SK-N-SH treated with all-trans-retinoic acid at 6 μM for 48 hours (cell line): ENCODE data around the gene TBCEL.

ENCODE experiments used
- ATAC-seq: fragments of 200-7000 bp; cut with Tn5 transposase; 3 replicates; pipeline ENCODE4 v1.9.1; 2020; ENCODE audit warnings: mild to moderate bottlenecking, moderate library complexity
- ARNTL ChIP-seq: fragments of 450-650 bp; formaldehyde crosslinking; IDR thresholded peaks from 2 replicates; pipeline ENCODE4 v1.5.0; 2020; ENCODE audit warnings: low read depth, mild to moderate bottlenecking, moderate library complexity, borderline replicate concordance
- BACH2 ChIP-seq: fragments of 250-450 bp; sonication (Bioruptor Pico); IDR thresholded peaks from 2 replicates; pipeline ENCODE4 v1.9.0; 2021; ENCODE audit warnings: mild to moderate bottlenecking, borderline replicate concordance
- CSDC2 ChIP-seq: fragments of 250-450 bp; sonication (Bioruptor Pico); IDR thresholded peaks from 2 replicates; pipeline ENCODE4 v1.5.0; 2020; ENCODE audit warnings: mild to moderate bottlenecking, moderate library complexity
- ESRRG ChIP-seq: fragments of 250-450 bp; sonication (Bioruptor Pico); IDR thresholded peaks from 2 replicates; pipeline ENCODE4 v1.6.1; 2021; ENCODE audit warnings: mild to moderate bottlenecking
- GLIS3 ChIP-seq: fragments of 250-450 bp; sonication (Bioruptor Pico); IDR thresholded peaks from 2 replicates; pipeline ENCODE4 v1.5.0; 2020; ENCODE audit warnings: mild to moderate bottlenecking, moderate library complexity
- ISL1 ChIP-seq: fragments of 250-450 bp; sonication (Bioruptor Pico); IDR thresholded peaks from 2 replicates; pipeline ENCODE4 v2.1.2; 2022; ENCODE audit warnings: mild to moderate bottlenecking, moderate library complexity
- PPARA ChIP-seq: fragments of 250-450 bp; sonication (Bioruptor Pico); IDR thresholded peaks from 2 replicates; pipeline ENCODE4 v1.5.0; 2020; ENCODE audit warnings: mild to moderate bottlenecking, borderline replicate concordance
- RARB ChIP-seq: fragments of 250-450 bp; sonication (Bioruptor Pico); IDR thresholded peaks from 2 replicates; pipeline ENCODE4 v1.8.0; 2021; ENCODE audit warnings: mild to moderate bottlenecking, moderate library complexity
- SNAI2 ChIP-seq: fragments of 250-450 bp; sonication (Bioruptor Pico); IDR thresholded peaks from 2 replicates; pipeline ENCODE4 v1.5.0; 2020; ENCODE audit warnings: mild to moderate bottlenecking, moderate library complexity
- TCF4 ChIP-seq: fragments of 250-450 bp; sonication (Bioruptor Pico); IDR thresholded peaks from 2 replicates; pipeline ENCODE4 v1.8.0; 2021; ENCODE audit warnings: mild to moderate bottlenecking, moderate library complexity, borderline replicate concordance
- TOX ChIP-seq: fragments of 250-450 bp; sonication (Bioruptor Pico); IDR thresholded peaks from 2 replicates; pipeline ENCODE4 v1.8.0; 2021; ENCODE audit warnings: mild to moderate bottlenecking, moderate library complexity, borderline replicate concordance
- ZC3H10 ChIP-seq: fragments of 250-450 bp; sonication (Bioruptor Pico); IDR thresholded peaks from 2 replicates; pipeline ENCODE4 v1.5.1; 2021; ENCODE audit warnings: mild to moderate bottlenecking, moderate library complexity
- ZFP3 ChIP-seq: fragments of 250-450 bp; sonication (Bioruptor Pico); IDR thresholded peaks from 2 replicates; pipeline ENCODE4 v1.5.0; 2020; ENCODE audit warnings: mild to moderate bottlenecking, moderate library complexity
- ZFP30 ChIP-seq: fragments of 450-650 bp; formaldehyde crosslinking; IDR thresholded peaks from 2 replicates; pipeline ENCODE4 v1.5.0; 2022; ENCODE audit warnings: mild to moderate bottlenecking, moderate library complexity
- ZNF565 ChIP-seq: fragments of 450-650 bp; formaldehyde crosslinking; conservative IDR thresholded peaks from 2 replicates; pipeline ENCODE4 v1.5.0; 2020; ENCODE audit warnings: low read depth, mild to moderate bottlenecking, moderate library complexity
- ZNF70 ChIP-seq: fragments of 450-650 bp; formaldehyde crosslinking; IDR thresholded peaks from 2 replicates; pipeline ENCODE4 v1.5.0; 2020; ENCODE audit warnings: mild to moderate bottlenecking, moderate library complexity
- ZNF8 ChIP-seq: fragments of 450-650 bp; formaldehyde crosslinking; IDR thresholded peaks from 2 replicates; pipeline ENCODE4 v1.5.0; 2020; ENCODE audit warnings: mild to moderate bottlenecking, moderate library complexity
- TF ChIP-seq, protein P1 (sequence below): fragments of 250-450 bp; sonication (Bioruptor Pico); IDR thresholded peaks from 2 replicates; pipeline ENCODE4 v1.5.0; 2020; ENCODE audit warnings: mild to moderate bottlenecking, moderate library complexity
- TF ChIP-seq, protein P2 (sequence below): fragments of 250-450 bp; sonication (Bioruptor Pico); IDR thresholded peaks from 2 replicates; pipeline ENCODE4 v1.5.1; 2021; ENCODE audit warnings: mild to moderate bottlenecking, moderate library complexity
- TF ChIP-seq, protein P3 (sequence below): fragments of 250-450 bp; sonication (Bioruptor Pico); IDR thresholded peaks from 2 replicates; pipeline ENCODE4 v1.5.1; 2020; ENCODE audit warnings: low read depth, mild to moderate bottlenecking, moderate library complexity
- TF ChIP-seq, protein P4 (sequence below): fragments of 250-450 bp; sonication (Bioruptor Pico); IDR thresholded peaks from 2 replicates; pipeline ENCODE4 v1.8.0; 2020; ENCODE audit warnings: mild to moderate bottlenecking, moderate library complexity, borderline replicate concordance

TBCEL gene

DNA sequence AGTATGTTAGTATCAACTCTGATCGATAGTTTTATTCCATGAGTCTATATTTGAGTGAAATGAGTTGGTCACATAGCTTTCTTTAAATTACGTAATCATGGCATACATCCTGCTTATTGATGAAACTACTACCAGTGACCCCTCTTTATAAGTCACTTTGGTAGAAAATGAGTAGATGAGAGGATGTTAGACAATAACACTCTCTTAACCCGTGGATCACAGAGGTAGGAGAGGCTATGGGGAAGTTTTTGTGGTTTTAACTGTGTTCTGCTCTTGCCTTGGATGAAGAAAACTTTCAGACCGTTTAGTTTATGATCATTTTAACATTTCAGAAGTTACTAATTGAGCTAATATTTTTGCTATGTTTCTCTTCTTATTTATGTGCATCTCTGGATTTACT, 34.0 kb downstream of the TBCEL start:
- no peak for ATAC-seq
- TF ChIP-seq ZNF8 (CRISPR knock-in tag): no peak
- no peak for TF ChIP-seq SNAI2 (CRISPR knock-in tag)
- no peak for TF ChIP-seq ZNF565 (CRISPR knock-in tag)
- no peak for TF ChIP-seq TOX
- no peak for TF ChIP-seq GLIS3 (CRISPR knock-in tag)
- TF ChIP-seq, protein P1, sequence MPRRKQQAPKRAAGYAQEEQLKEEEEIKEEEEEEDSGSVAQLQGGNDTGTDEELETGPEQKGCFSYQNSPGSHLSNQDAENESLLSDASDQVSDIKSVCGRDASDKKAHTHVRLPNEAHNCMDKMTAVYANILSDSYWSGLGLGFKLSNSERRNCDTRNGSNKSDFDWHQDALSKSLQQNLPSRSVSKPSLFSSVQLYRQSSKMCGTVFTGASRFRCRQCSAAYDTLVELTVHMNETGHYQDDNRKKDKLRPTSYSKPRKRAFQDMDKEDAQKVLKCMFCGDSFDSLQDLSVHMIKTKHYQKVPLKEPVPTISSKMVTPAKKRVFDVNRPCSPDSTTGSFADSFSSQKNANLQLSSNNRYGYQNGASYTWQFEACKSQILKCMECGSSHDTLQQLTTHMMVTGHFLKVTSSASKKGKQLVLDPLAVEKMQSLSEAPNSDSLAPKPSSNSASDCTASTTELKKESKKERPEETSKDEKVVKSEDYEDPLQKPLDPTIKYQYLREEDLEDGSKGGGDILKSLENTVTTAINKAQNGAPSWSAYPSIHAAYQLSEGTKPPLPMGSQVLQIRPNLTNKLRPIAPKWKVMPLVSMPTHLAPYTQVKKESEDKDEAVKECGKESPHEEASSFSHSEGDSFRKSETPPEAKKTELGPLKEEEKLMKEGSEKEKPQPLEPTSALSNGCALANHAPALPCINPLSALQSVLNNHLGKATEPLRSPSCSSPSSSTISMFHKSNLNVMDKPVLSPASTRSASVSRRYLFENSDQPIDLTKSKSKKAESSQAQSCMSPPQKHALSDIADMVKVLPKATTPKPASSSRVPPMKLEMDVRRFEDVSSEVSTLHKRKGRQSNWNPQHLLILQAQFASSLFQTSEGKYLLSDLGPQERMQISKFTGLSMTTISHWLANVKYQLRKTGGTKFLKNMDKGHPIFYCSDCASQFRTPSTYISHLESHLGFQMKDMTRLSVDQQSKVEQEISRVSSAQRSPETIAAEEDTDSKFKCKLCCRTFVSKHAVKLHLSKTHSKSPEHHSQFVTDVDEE: no peak
- no peak for TF ChIP-seq CSDC2 (CRISPR knock-in tag)
- TF ChIP-seq ARNTL (CRISPR knock-in tag): no peak
- TF ChIP-seq ZC3H10 (CRISPR knock-in tag): no peak
- no peak for TF ChIP-seq RARB (CRISPR knock-in tag)

DNA sequence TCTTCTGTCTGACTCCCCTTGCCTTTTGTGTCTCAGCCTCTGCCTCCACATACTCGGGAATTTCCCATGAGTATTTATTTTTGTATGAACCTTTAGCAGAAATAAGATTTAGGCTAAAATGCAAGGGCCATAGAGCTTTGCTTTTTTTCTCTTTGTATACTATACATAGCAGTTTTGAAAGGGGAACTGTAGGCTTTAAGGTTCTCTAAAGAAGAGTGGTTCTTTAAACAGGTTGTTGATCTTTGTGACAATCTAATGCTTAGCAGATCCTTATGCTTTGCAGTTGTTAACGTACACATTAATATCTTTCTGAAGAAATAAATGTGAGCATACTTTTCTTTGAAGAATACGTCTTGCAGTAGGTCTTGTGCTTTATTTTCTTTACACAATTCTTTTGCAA, 35.0 kb downstream of the TBCEL start:
- TF ChIP-seq ZFP30 (CRISPR knock-in tag): no peak
- no peak for TF ChIP-seq ISL1 (CRISPR knock-in tag)
- TF ChIP-seq, protein P2, sequence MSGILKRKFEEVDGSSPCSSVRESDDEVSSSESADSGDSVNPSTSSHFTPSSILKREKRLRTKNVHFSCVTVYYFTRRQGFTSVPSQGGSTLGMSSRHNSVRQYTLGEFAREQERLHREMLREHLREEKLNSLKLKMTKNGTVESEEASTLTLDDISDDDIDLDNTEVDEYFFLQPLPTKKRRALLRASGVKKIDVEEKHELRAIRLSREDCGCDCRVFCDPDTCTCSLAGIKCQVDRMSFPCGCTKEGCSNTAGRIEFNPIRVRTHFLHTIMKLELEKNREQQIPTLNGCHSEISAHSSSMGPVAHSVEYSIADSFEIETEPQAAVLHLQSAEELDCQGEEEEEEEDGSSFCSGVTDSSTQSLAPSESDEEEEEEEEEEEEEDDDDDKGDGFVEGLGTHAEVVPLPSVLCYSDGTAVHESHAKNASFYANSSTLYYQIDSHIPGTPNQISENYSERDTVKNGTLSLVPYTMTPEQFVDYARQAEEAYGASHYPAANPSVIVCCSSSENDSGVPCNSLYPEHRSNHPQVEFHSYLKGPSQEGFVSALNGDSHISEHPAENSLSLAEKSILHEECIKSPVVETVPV (CRISPR knock-in tag): no peak
- TF ChIP-seq ZFP3: no peak
- TF ChIP-seq, protein P3, sequence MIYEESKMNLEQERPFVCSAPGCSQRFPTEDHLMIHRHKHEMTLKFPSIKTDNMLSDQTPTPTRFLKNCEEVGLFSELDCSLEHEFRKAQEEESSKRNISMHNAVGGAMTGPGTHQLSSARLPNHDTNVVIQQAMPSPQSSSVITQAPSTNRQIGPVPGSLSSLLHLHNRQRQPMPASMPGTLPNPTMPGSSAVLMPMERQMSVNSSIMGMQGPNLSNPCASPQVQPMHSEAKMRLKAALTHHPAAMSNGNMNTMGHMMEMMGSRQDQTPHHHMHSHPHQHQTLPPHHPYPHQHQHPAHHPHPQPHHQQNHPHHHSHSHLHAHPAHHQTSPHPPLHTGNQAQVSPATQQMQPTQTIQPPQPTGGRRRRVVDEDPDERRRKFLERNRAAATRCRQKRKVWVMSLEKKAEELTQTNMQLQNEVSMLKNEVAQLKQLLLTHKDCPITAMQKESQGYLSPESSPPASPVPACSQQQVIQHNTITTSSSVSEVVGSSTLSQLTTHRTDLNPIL (CRISPR knock-in tag): no peak
- TF ChIP-seq ZNF565 (CRISPR knock-in tag): no peak
- TF ChIP-seq GLIS3 (CRISPR knock-in tag): no peak
- TF ChIP-seq TOX: no peak
- TF ChIP-seq ESRRG (CRISPR knock-in tag): no peak
- no peak for TF ChIP-seq ZNF70 (CRISPR knock-in tag)
- TF ChIP-seq PPARA (CRISPR knock-in tag): no peak
- no peak for TF ChIP-seq ARNTL (CRISPR knock-in tag)
- no peak for ATAC-seq

DNA sequence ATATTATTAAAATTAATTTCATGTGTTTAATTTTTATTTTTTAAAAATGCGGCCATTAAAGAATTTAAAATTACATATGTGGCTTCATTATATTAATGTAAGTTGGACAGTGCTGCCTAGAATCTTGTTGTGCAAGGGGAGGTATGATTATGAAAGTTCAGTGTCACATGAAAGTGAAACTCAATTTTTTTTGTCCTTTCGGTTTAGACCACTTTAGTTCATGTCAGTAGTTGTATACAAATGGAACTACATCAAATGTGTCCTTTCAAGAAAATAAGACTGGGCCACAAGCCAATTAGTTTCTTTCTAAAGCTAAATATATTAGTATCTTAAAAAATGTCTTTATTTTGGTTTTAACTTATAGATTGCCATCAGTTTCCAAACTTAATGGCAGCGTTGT, 35.7 kb downstream of the TBCEL start:
- no peak for ATAC-seq
- TF ChIP-seq ZFP3: no peak
- TF ChIP-seq, protein P4, sequence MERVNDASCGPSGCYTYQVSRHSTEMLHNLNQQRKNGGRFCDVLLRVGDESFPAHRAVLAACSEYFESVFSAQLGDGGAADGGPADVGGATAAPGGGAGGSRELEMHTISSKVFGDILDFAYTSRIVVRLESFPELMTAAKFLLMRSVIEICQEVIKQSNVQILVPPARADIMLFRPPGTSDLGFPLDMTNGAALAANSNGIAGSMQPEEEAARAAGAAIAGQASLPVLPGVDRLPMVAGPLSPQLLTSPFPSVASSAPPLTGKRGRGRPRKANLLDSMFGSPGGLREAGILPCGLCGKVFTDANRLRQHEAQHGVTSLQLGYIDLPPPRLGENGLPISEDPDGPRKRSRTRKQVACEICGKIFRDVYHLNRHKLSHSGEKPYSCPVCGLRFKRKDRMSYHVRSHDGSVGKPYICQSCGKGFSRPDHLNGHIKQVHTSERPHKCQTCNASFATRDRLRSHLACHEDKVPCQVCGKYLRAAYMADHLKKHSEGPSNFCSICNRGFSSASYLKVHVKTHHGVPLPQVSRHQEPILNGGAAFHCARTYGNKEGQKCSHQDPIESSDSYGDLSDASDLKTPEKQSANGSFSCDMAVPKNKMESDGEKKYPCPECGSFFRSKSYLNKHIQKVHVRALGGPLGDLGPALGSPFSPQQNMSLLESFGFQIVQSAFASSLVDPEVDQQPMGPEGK (CRISPR knock-in tag): no peak

DNA sequence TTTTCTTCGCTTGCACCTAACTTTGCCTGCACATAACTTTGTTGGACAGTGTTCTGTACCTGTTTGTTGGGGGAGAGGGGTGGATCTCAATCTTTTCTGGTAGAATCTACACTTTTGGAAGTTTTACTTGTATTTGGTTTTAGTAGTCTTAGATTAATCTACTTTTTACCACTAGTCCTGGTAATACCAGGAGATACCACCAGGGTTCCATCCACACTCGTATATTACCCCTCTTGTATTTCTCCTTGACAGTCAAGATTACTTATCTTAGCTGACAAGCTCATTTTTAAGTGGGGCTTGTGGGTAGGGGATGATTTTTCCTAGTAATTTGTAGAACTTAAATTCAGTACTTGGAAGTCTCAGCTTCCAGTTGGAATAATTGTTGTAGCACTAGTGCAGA, 39.8 kb downstream of the TBCEL start:
- TF ChIP-seq RARB (CRISPR knock-in tag): no peak
- no peak for TF ChIP-seq TCF4
- TF ChIP-seq GLIS3 (CRISPR knock-in tag): no peak
- no peak for TF ChIP-seq PPARA (CRISPR knock-in tag)
- TF ChIP-seq ESRRG (CRISPR knock-in tag): no peak
- TF ChIP-seq BACH2 (CRISPR knock-in tag): no peak
- no peak for TF ChIP-seq ZFP3
- no peak for TF ChIP-seq CSDC2 (CRISPR knock-in tag)
- no peak for TF ChIP-seq ARNTL (CRISPR knock-in tag)
- TF ChIP-seq ZFP30 (CRISPR knock-in tag): no peak
- TF ChIP-seq, protein P1: no peak
- TF ChIP-seq, protein P4 (CRISPR knock-in tag): no peak
- TF ChIP-seq SNAI2 (CRISPR knock-in tag): no peak
- no peak for TF ChIP-seq ZNF70 (CRISPR knock-in tag)
- no peak for TF ChIP-seq ISL1 (CRISPR knock-in tag)
- ATAC-seq: 0 out of 3 replicates have a peak, but pooled peaks have one; percentile 21
